ENCODE data around the gene CERS1. TPM values are rescaled to one million over a fixed set of nuclear protein-coding genes. Genes with fewer than 3 reads are reported as not detected.
"Not testable (repeated sequence)": the region's sequence is repeated elsewhere in the genome, so short reads cannot be mapped to it uniquely, and the experiment has no call there.

CERS1 gene
- total RNA-seq, 1 experiment from 2014 or later = 0.96 TPM

GRCh38 chr19:18919086-18919899 is 23.3 kb upstream of the CERS1 start, which contains the start of the genes COPE and DDX49 (continued):
- TF ChIP-seq ATF3 (IDR thresholded peaks at IDR 0.05) = no peak
- TF ChIP-seq POLR2AphosphoS5 (IDR thresholded peaks at IDR 0.05; ENCODE audit: low read depth, low read length) = peak; percentile 82
- TF ChIP-seq CBX3 (IDR thresholded peaks at IDR 0.05; ENCODE audit: low read depth) = no peak
- no peak; the same call in 1 of the 2 replicates for TF ChIP-seq FOSL1 (IDR thresholded peaks at IDR 0.05; ENCODE audit: low read depth)
- TF ChIP-seq SP1 (IDR thresholded peaks at IDR 0.05; ENCODE audit: low read depth) = peak; percentile 100
- TF ChIP-seq CTCF (IDR thresholded peaks at IDR 0.05 in 2 of 3, conservative IDR thresholded peaks at IDR 0.05 in 1 of 3; ENCODE audit: borderline replicate concordance in 1 of 3, insufficient read depth in 1 of 3, low read depth in 2 of 3, low read length in 2 of 3) = no peak
- TF ChIP-seq ZBTB33 (IDR thresholded peaks at IDR 0.05; ENCODE audit: extremely low read depth, insufficient replicate concordance, low read length) = no peak
- no peak for TF ChIP-seq RAD21 (IDR thresholded peaks at IDR 0.05; ENCODE audit: low read depth)
- TF ChIP-seq YY1 (IDR thresholded peaks at IDR 0.05; ENCODE audit: extremely low read depth, insufficient replicate concordance, low read depth, low read length) = peak; percentile 89

GRCh38 chr19:18917593-18917992 is 21.6 kb upstream of the CERS1 start:
- H3K27ac ChIP-seq (ENCODE audit: low read depth, low read length); H3K9me2 ChIP-seq (ENCODE audit: insufficient read depth); H3K9ac ChIP-seq (ENCODE audit: low read length); BruUV-seq (replicated peaks); RAD21 ChIA-PET (ENCODE audit: low non-redundant PET in 1 of 2, low total read pairs in 2 of 2, uncharacterized antibody in 2 of 2, unreplicated experiment in 2 of 2); POLR2A ChIA-PET; H2AFZ ChIP-seq (ENCODE audit: low read depth, low read length, poor library complexity, severe bottlenecking); H4K20me1 ChIP-seq (ENCODE audit: insufficient read depth); H3K9me3 ChIP-seq (ENCODE audit: control insufficient read depth in 1 of 2, insufficient read depth in 1 of 2, low read depth in 1 of 2, low read length in 2 of 2); ATAC-seq; H3K27me3 ChIP-seq (ENCODE audit: insufficient read depth, low read length); DNase-seq (ENCODE audit: low read depth, low spot score): not testable (repeated sequence)
- peak overlapping the region; percentile 86 to 100 for H3K4me3 ChIP-seq (replicated peaks in 1 of 2; ENCODE audit: low read depth in 1 of 2, low read length in 2 of 2)
- peaks cover 81% of the 10 kb centered on the region for H3K79me2 ChIP-seq (ENCODE audit: insufficient read depth, low read length)
- H3K4me1 ChIP-seq (ENCODE audit: control insufficient read depth in 1 of 2, insufficient read depth in 2 of 2, low read length in 2 of 2) = peaks cover 16 to 21% of the 10 kb centered on the region in 2 experiments
- H3K4me2 ChIP-seq (ENCODE audit: low read length) = peak overlapping the region; percentile 90
- intact Hi-C loops (cut with micrococcal nuclease) = loop anchor here (5.0 kb wide), 1 partner anchor 465 kb away; no protein-coding TSS in a partner anchor
- H3K36me3 ChIP-seq (ENCODE audit: control insufficient read depth in 1 of 2, insufficient read depth in 2 of 2, low read length in 2 of 2) = peaks cover 0 to 12% of the 10 kb centered on the region in 2 experiments; a peak in 3 of 4 replicates
- CTCF ChIA-PET = interaction anchor here (5.1 kb wide), 1 partner anchor 69 kb away, joined by 33 read pairs; no protein-coding TSS in a partner anchor

All from HCT116 (cell line).